IPS-20b (cell line): ENCODE data around the gene PSORS1C1.
A peak's percentile ranks its signal among the peaks of the same experiment; 100 is the strongest.

Source experiments
- H3K27ac ChIP-seq: one replicate; pipeline ENCODE4 v1.5.1; 2013; ENCODE audit warnings: low read length
- H3K27me3 ChIP-seq: 2 replicates; pipeline ENCODE4 v1.6.1; 2013; ENCODE audit warnings: mild to moderate bottlenecking, low read length, inconsistent platforms; ENCODE audit not compliant: insufficient read depth
- H3K36me3 ChIP-seq: 2 replicates; pipeline ENCODE4 v1.6.1; 2013; ENCODE audit warnings: low read depth, mild to moderate bottlenecking, inconsistent platforms, low read length, moderate library complexity; ENCODE audit not compliant: insufficient read depth
- H3K4me1 ChIP-seq: 2 replicates; pipeline ENCODE4 v1.6.1; 2013; ENCODE audit warnings: mild to moderate bottlenecking, control low read depth, inconsistent platforms, low read length, moderate library complexity; ENCODE audit not compliant: insufficient read depth
- H3K4me3 ChIP-seq: 2 replicates; pipeline ENCODE4 v1.5.1; 2013; ENCODE audit warnings: mild to moderate bottlenecking, low read length, inconsistent platforms
- H3K9ac ChIP-seq: 2 replicates; pipeline ENCODE4 v1.6.1; 2013; ENCODE audit warnings: low read depth, mild to moderate bottlenecking, inconsistent platforms, low read length, moderate library complexity
- H3K9me3 ChIP-seq: 2 replicates; pipeline ENCODE4 v1.6.1; 2013; ENCODE audit warnings: mild to moderate bottlenecking, low read depth, low read length, inconsistent platforms; ENCODE audit not compliant: insufficient read depth

The PSORS1C1 gene

DNA sequence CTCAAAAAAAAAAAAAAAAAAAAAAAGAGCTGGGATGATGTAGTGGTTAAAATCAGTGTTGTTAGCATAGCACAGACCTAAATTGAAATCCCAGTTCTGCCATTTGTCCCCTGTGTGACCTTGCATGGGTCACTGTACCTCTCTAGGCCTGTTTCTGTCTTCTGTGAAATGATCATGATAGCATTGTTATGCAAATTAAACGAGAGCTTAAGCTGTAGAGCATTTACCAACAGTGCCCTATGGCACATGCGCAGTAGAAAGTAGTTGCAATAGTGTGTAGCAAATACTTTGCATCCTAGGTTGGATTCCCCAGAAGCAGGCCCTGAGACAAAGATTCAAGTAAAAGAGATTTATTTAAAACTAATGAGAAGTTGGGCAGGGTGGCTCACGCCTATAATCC, 17.0 kb downstream of the PSORS1C1 start:
- H3K27ac ChIP-seq = no peak overlapping the region
- no peaks in the 10 kb centered on the region for H3K27me3 ChIP-seq

GRCh38 chr6:31132806-31133205, 18.2 kb downstream of the PSORS1C1 start:
- Histone ChIP-seq H3K27me3 (no peaks in the 10 kb centered on the region), H3K4me3 (no peak overlapping the region), H3K27ac (no peak overlapping the region), H3K36me3 (no peaks in the 10 kb centered on the region), H3K4me1 (peaks cover 7% of the 10 kb centered on the region; the same call in 1 of the 2 replicates), H3K9ac (no peak overlapping the region), H3K9me3 (no peaks in the 10 kb centered on the region)

More for the DNA sequence above, 17.0 kb downstream of the PSORS1C1 start:
- Histone ChIP-seq H3K4me1 (peaks cover 5% of the 10 kb centered on the region; the same call in 1 of the 2 replicates), H3K36me3 (no peaks in the 10 kb centered on the region), H3K9ac (no peak overlapping the region), H3K4me3 (no peak overlapping the region), H3K9me3 (no peaks in the 10 kb centered on the region)

DNA sequence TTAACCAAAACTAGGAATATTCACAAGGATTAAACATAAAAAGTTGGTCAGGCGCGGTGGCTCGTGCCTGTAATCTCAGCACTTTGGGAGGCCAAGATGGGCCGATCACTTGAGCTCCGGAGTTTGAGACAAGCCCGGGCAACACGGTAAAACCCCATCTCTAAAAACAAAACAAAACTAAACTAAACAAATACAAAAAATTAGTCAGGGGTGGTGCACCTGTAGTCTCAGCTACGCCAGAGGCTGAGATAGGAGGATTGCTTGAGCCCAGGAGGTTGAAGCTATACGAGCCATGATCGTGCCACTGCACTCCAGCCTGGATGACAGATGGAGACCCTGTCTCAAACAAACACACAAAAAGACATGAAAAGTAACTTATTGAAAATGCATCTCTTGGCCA, 21.1 kb downstream of the PSORS1C1 start:
- Histone ChIP-seq H3K36me3 (no peaks in the 10 kb centered on the region), H3K27me3 (no peaks in the 10 kb centered on the region), H3K4me1 (peaks cover 17% of the 10 kb centered on the region; the same call in 1 of the 2 replicates), H3K27ac (no peak overlapping the region), H3K4me3 (no peak overlapping the region), H3K9me3 (no peaks in the 10 kb centered on the region), H3K9ac (no peak overlapping the region)

DNA sequence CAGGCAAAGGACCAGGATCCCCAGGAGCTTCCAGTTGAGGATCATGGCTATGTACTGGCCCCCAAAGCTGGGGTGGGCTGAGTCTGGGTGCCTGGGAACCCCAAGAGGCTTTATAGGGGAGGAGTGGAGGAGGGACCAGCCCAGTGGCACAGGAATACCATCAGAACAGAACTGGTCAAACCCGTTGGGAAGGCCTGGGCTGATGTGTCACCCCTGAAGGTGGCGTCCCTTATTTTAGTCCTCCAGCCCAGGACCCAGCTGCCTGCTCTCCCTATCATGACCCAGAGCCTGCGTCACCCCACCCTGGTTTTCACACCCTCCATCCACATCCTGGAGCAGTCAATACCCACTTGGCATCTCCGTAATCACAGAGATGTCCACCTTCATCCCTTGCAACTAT, 24.4 kb downstream of the PSORS1C1 start, which contains the start of gene PSORS1C2:
TSS of gene PSORS1C2 (minus strand) at position 85 of the 400 bp plus-strand sequence. CDS start at position 45, 40 bp downstream.
- H3K9me3 ChIP-seq = no peaks in the 10 kb centered on the region
- no peaks in the 10 kb centered on the region for H3K27me3 ChIP-seq
- H3K27ac ChIP-seq = peak within 1 kb of the TSS; percentile 32
- peak within 1 kb of the TSS; percentile 27; the same call in 1 of the 2 replicates for H3K4me3 ChIP-seq
- no peak within 1 kb of the TSS for H3K9ac ChIP-seq
- peaks cover 27% of the 10 kb centered on the region; the same call in 1 of the 2 replicates for H3K4me1 ChIP-seq
- H3K36me3 ChIP-seq = peaks cover 14% of the 10 kb centered on the region; the same call in 1 of the 2 replicates

GRCh38 chr6:31139599-31139998, 25.0 kb downstream of the PSORS1C1 start:
- no peaks in the 10 kb centered on the region for H3K9me3 ChIP-seq
- H3K9ac ChIP-seq = no peak overlapping the region
- peaks cover 27% of the 10 kb centered on the region; the same call in 1 of the 2 replicates for H3K4me1 ChIP-seq
- no peak overlapping the region for H3K27ac ChIP-seq
- no peaks in the 10 kb centered on the region for H3K27me3 ChIP-seq
- H3K4me3 ChIP-seq = peak overlapping the region; percentile 27; the same call in 1 of the 2 replicates
- peaks cover 20% of the 10 kb centered on the region for H3K36me3 ChIP-seq

- Histone ChIP-seq H3K27ac (no peak overlapping the region), H3K27me3 (no peaks in the 10 kb centered on the region), H3K9ac (no peak overlapping the region)
Measured at GRCh38 chr6:31140643-31141042, 26.0 kb downstream of the PSORS1C1 start.

DNA sequence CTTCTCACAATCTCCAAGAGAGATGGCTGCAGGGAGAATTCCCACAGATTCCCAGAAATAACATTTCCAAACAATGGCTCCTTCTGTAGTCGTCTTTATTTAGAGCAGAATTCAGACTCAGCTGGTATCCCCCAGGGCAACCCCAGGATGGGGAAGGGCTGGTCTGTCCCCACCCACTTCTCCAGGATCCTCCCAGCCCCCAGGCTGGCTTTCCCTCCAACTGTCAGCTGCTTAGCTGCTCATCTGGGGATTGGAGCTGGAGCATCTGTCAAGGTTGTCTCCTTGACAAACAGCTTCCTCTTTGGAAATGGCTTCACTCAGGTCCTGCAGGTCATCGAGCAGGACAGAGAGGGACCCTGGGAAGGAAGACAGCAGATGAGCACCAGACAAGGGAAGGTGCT, 27.8 kb downstream of the PSORS1C1 start:
- H3K4me3 ChIP-seq = no peak overlapping the region
- H3K27ac ChIP-seq = no peak overlapping the region
- peaks cover 27% of the 10 kb centered on the region; the same call in 1 of the 2 replicates for H3K4me1 ChIP-seq
- H3K27me3 ChIP-seq = no peaks in the 10 kb centered on the region
- H3K36me3 ChIP-seq = peaks cover 42% of the 10 kb centered on the region
- H3K9ac ChIP-seq = no peak overlapping the region
- no peaks in the 10 kb centered on the region for H3K9me3 ChIP-seq

More at GRCh38 chr6:31140643-31141042, 26.0 kb downstream of the PSORS1C1 start:
- Histone ChIP-seq H3K4me1 (peaks cover 27% of the 10 kb centered on the region; the same call in 1 of the 2 replicates), H3K36me3 (peaks cover 30% of the 10 kb centered on the region), H3K4me3 (no peak overlapping the region), H3K9me3 (no peaks in the 10 kb centered on the region)

- H3K4me1 ChIP-seq = peaks cover 24% of the 10 kb centered on the region; the same call in 1 of the 2 replicates
- peaks cover 47% of the 10 kb centered on the region for H3K36me3 ChIP-seq
- H3K9me3 ChIP-seq = no peaks in the 10 kb centered on the region
- H3K27me3 ChIP-seq = no peaks in the 10 kb centered on the region
- peak overlapping the region; percentile 17; the same call in 1 of the 2 replicates for H3K4me3 ChIP-seq
- H3K27ac ChIP-seq = no peak overlapping the region
- peak overlapping the region; percentile 40; the same call in 1 of the 2 replicates for H3K9ac ChIP-seq
Measured at GRCh38 chr6:31143148-31143547, 28.5 kb downstream of the PSORS1C1 start.

DNA sequence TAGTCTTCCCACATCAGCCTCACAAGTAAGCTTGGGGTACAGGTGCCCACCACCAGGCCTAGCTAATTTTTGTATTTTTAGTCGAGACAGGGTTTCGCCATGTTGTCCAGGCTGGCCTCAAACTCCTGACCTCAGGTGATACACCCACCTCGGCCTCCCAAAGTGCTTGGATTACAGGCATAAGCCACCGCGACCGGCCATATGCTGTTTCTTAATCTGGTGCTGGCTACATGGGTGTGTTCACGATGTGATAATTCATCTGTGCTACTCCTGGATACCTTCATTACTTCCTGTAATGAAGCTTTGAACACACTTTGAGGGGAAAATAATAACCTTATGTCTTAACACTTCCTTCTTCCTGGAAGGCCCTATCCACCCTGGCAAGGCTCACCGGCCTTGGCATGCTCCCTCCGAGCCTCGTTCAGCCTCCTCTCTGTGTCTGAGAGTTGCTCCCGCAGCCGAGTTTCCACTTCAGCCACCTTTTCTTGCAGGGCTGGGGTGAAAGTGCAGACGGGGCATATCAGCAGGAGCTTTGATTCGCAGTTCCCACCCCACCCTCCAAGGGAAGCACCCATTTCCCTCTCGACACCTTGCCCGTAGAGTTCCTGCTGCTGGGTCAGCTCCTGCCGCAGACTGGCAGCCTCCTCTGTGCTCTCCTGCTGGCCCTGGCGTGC, 29.8 kb downstream of the PSORS1C1 start:
- H3K4me3 ChIP-seq = no peak overlapping the region
- H3K4me1 ChIP-seq = peaks cover 20% of the 10 kb centered on the region; the same call in 1 of the 2 replicates
- no peak overlapping the region for H3K27ac ChIP-seq
- H3K9ac ChIP-seq = no peak overlapping the region
- no peaks in the 10 kb centered on the region for H3K27me3 ChIP-seq
- no peaks in the 10 kb centered on the region for H3K9me3 ChIP-seq
- peaks cover 48% of the 10 kb centered on the region for H3K36me3 ChIP-seq

DNA sequence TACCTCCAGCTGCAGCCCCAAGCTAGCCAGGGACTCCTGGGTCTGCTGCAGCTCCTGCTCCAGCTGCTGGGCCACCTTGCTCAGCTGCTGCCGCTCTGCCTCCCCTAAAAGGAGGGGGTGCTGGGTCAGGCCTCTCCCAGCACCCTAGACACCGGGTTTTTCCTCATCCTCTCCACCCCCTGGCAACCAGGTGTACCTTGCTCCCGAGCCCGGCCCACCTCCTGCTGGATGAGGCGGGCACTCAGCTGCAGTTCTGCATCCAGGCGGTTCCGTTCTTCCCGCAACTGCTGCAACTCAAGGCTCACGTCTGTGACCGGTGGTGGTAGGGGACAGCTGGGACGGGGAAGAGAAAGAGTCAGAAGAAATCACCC, 30.4 kb downstream of the PSORS1C1 start:
- no peak overlapping the region for H3K27ac ChIP-seq
- H3K9ac ChIP-seq = no peak overlapping the region
- H3K4me1 ChIP-seq = peaks cover 16% of the 10 kb centered on the region; the same call in 1 of the 2 replicates
- H3K4me3 ChIP-seq = no peak overlapping the region
- H3K9me3 ChIP-seq = no peaks in the 10 kb centered on the region
- H3K36me3 ChIP-seq = peaks cover 53% of the 10 kb centered on the region
- no peaks in the 10 kb centered on the region for H3K27me3 ChIP-seq

GRCh38 chr6:31145386-31145785, 30.8 kb downstream of the PSORS1C1 start:
- no peak overlapping the region for H3K4me3 ChIP-seq
- no peak overlapping the region for H3K9ac ChIP-seq
- H3K27ac ChIP-seq = no peak overlapping the region
- H3K27me3 ChIP-seq = no peaks in the 10 kb centered on the region
- H3K4me1 ChIP-seq = peaks cover 14% of the 10 kb centered on the region; the same call in 1 of the 2 replicates
- H3K36me3 ChIP-seq = peaks cover 58% of the 10 kb centered on the region
- H3K9me3 ChIP-seq = no peaks in the 10 kb centered on the region
